D721Med (cell line): ENCODE measurements around the gene ATP5F1B.

Experiments used
- DNase-seq: peaks from one replicate; pipeline ENCODE4 v3.0.0; 2011; ENCODE audit warnings: low spot score; ENCODE audit not compliant: insufficient read length
- FAIRE-seq: peaks from 2 replicates; lab custom pipeline; 2011; peaks lifted over from hg19 to GRCh38; lab: Jason Lieb, UNC
- CTCF ChIP-seq: IDR thresholded peaks from 2 replicates; pipeline ENCODE4 v1.5.1; 2012; ENCODE audit warnings: mild to moderate bottlenecking, control low read depth; ENCODE audit not compliant: insufficient read depth; ENCODE audit errors: missing control alignments

ATP5F1B gene

GRCh38 chr12:56682323-56682722, 36.5 kb upstream of the ATP5F1B start:
- FAIRE-seq (no peak), DNase-seq (no peak)
- no peak for TF ChIP-seq CTCF

GRCh38 chr12:56679883-56680575, 34.2 kb upstream of the ATP5F1B start:
- no peak for TF ChIP-seq CTCF
- DNase-seq (no peak), FAIRE-seq (no peak)

GRCh38 chr12:56678852-56679251, 33.1 kb upstream of the ATP5F1B start:
- no peak for TF ChIP-seq CTCF
- no peak for DNase-seq
- no peak for FAIRE-seq

- TF ChIP-seq CTCF = no peak
- no peak for DNase-seq
- FAIRE-seq = no peak
Measured at GRCh38 chr12:56677680-56678079, 31.9 kb upstream of the ATP5F1B start.

GRCh38 chr12:56676851-56677580, 31.2 kb upstream of the ATP5F1B start:
- DNase-seq (no peak), FAIRE-seq (no peak)
- no peak for TF ChIP-seq CTCF

GRCh38 chr12:56671608-56672007, 25.8 kb upstream of the ATP5F1B start:
- no peak for FAIRE-seq
- DNase-seq = no peak

More at GRCh38 chr12:56671608-56672007, 25.8 kb upstream of the ATP5F1B start:
- TF ChIP-seq CTCF = no peak
